Panc1 (cell line): ENCODE measurements around the gene PCBP4. TPM values are rescaled to one million over a fixed set of nuclear protein-coding genes. Genes with fewer than 3 reads are reported as not detected.

Experiments used
- ATAC-seq: fragments of 200-7000 bp; cut with Tn5 transposase; 2 replicates; pipeline ENCODE4 v1.9.1; 2020; ENCODE audit warnings: mild to moderate bottlenecking, moderate library complexity
- BruUV-seq: library from RNA; stranded (reverse); fragments of 400-500 nt; replicated peaks from 2 replicates; lab custom pipeline; 2021; lab: Mats Ljungman, UMichigan
- CTCF ChIA-PET: fragments of 300-600 bp; sonication (Branson Sonifier 250); formaldehyde crosslinking; loops from one replicate; lab custom pipeline; 2022; ENCODE audit warnings: antibody characterized with exemption; lab: Charles Lee
- POLR2A ChIA-PET: fragments of 300-600 bp; sonication (Branson Sonifier 250); formaldehyde crosslinking; loops from one replicate; lab custom pipeline; 2022; ENCODE audit warnings: antibody characterized with exemption; lab: Charles Lee
- DNase-seq: peaks from one replicate; pipeline ENCODE4 v3.0.0-alpha.2; 2010; ENCODE audit warnings: low read depth, low spot score
- H3K27ac ChIP-seq: 2 replicates; pipeline ENCODE4 v1.5.1; 2011; ENCODE audit warnings: mild to moderate bottlenecking, low read length, inconsistent platforms
- H3K27me3 ChIP-seq: fragments of 200-500 bp; sonication (Bioruptor generic); 2 replicates; pipeline ENCODE4 v1.6.0; 2014; ENCODE audit warnings: low read length, inconsistent platforms; ENCODE audit not compliant: control insufficient read depth, insufficient read depth
- H3K36me3 ChIP-seq: fragments of 200-500 bp; sonication (Bioruptor generic); 2 replicates; pipeline ENCODE4 v1.5.1; 2014; ENCODE audit warnings: inconsistent platforms, mild to moderate bottlenecking, low read length, moderate library complexity; ENCODE audit not compliant: control insufficient read depth, insufficient read depth
- H3K4me1 ChIP-seq: 2 replicates; pipeline ENCODE4 v1.5.1; 2011; ENCODE audit warnings: inconsistent platforms, mild to moderate bottlenecking, low read length, moderate library complexity; ENCODE audit not compliant: control insufficient read depth, insufficient read depth
- H3K4me3 ChIP-seq, 2 experiments: 2 replicates each; pipeline ENCODE4 v1.5.1; 2011 to 2012; ENCODE audit warnings: low read depth in 2 of 2, low read length in 2 of 2, mild to moderate bottlenecking in 2 of 2, inconsistent platforms in 1 of 2, moderate library complexity in 1 of 2
- H3K9me3 ChIP-seq: fragments of 200-500 bp; sonication (Bioruptor generic); 2 replicates; pipeline ENCODE4 v1.5.1; 2014; ENCODE audit warnings: low read depth, mild to moderate bottlenecking, inconsistent platforms, low read length, moderate library complexity; ENCODE audit not compliant: control insufficient read depth, insufficient read depth
- CTCF ChIP-seq: fragments of 450-650 bp; IDR thresholded peaks from 2 replicates; pipeline ENCODE4 v1.5.1; 2017; ENCODE audit warnings: mild to moderate bottlenecking
- POLR2AphosphoS5 ChIP-seq: IDR thresholded peaks from 2 replicates; pipeline ENCODE4 v1.6.1; 2012; ENCODE audit warnings: mild to moderate bottlenecking, low read depth, low read length, moderate library complexity
- SIN3A ChIP-seq: IDR thresholded peaks from 2 replicates; pipeline ENCODE4 v1.6.1; 2012; ENCODE audit warnings: low read depth, mild to moderate bottlenecking, low read length, moderate library complexity, borderline replicate concordance; ENCODE audit not compliant: insufficient read depth
- TCF7L2 ChIP-seq: IDR thresholded peaks from 2 replicates; pipeline ENCODE4 v1.6.1; 2011; ENCODE audit warnings: mild to moderate bottlenecking, low read depth, low read length, inconsistent platforms
- in situ Hi-C: cut with HindIII; loops from 2 replicates; pipeline ENCODE4 v1.10.0; 2016; ENCODE audit warnings: low sequenced_read_pairs, low pct_unique_long_range_greater_than_20kb
- intact Hi-C: fragments of 100-400 bp; cut with micrococcal nuclease; formaldehyde crosslinking; loops from one replicate; pipeline ENCODE4 v1.10.0; 2022; ENCODE audit not compliant: unreplicated experiment
- total RNA-seq: library from RNA; stranded (reverse); gene quantifications from one replicate; pipeline ENCODE4 v1.2.1, GENCODE V29; 2021; ENCODE audit not compliant: unreplicated experiment
- TF ChIP-seq, protein P1 (sequence below), 2 experiments: IDR thresholded peaks; 2 replicates each; pipeline ENCODE4 v1.6.1; 2011 to 2012; ENCODE audit warnings: low read depth in 2 of 2, control low read depth in 1 of 2, low read length in 1 of 2, mild to moderate bottlenecking in 1 of 2, moderate library complexity in 1 of 2; ENCODE audit not compliant: insufficient read depth in 1 of 2

Gene PCBP4
- total RNA-seq, 1 experiment from 2014 or later, result 58.0 TPM

DNA sequence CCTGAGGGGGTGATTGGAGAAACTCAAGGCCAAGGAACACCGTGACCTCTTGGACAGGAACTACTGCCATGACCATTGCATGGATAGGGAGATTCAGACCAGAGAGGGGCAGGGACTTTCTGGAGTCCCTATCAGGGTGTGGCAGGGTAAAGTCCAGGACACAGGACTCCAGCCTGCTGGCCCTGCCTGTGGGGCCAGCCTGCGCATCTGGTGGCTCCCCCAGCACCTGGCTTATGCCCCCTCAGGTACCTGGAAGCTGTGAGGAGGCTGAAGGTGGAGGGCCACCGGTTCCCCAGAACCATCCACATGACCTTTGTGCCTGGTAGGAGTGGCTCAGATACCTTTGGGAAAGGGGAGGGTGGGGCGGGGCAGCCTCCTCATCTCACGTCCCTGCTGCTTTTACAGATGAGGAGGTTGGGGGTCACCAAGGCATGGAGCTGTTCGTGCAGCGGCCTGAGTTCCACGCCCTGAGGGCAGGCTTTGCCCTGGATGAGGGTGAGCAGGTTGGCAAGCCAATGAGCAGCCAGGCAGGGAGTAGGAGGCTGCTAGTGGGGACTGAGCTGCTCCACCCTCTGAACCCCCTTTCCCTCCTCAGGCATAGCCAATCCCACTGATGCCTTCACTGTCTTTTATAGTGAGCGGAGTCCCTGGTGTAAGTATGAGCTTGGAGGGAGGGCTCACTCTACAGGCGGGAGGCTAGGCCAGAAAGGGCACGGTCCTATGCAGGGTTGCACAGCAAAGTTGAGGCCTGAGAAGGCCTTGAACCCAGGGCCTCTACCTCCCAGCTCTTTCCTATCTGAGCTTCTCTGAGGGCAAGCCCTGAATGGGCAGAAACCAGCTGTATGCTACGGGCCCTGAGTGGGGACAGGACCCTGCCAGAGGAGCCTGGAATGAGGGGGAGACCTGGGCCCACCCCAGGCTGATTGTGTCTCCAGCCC is 19.0 kb upstream of the PCBP4 start:
- Histone ChIP-seq H3K4me3 (no peak overlapping the region), H3K27me3 (no peaks in the 10 kb centered on the region), H3K27ac (no peak overlapping the region), H3K9me3 (no peaks in the 10 kb centered on the region), H3K36me3 (no peaks in the 10 kb centered on the region), H3K4me1 (peaks cover 12% of the 10 kb centered on the region)
- TF ChIP-seq SIN3A (no peak), CTCF (no peak), TCF7L2 (no peak), POLR2AphosphoS5 (no peak)
- TF ChIP-seq, protein P1, sequence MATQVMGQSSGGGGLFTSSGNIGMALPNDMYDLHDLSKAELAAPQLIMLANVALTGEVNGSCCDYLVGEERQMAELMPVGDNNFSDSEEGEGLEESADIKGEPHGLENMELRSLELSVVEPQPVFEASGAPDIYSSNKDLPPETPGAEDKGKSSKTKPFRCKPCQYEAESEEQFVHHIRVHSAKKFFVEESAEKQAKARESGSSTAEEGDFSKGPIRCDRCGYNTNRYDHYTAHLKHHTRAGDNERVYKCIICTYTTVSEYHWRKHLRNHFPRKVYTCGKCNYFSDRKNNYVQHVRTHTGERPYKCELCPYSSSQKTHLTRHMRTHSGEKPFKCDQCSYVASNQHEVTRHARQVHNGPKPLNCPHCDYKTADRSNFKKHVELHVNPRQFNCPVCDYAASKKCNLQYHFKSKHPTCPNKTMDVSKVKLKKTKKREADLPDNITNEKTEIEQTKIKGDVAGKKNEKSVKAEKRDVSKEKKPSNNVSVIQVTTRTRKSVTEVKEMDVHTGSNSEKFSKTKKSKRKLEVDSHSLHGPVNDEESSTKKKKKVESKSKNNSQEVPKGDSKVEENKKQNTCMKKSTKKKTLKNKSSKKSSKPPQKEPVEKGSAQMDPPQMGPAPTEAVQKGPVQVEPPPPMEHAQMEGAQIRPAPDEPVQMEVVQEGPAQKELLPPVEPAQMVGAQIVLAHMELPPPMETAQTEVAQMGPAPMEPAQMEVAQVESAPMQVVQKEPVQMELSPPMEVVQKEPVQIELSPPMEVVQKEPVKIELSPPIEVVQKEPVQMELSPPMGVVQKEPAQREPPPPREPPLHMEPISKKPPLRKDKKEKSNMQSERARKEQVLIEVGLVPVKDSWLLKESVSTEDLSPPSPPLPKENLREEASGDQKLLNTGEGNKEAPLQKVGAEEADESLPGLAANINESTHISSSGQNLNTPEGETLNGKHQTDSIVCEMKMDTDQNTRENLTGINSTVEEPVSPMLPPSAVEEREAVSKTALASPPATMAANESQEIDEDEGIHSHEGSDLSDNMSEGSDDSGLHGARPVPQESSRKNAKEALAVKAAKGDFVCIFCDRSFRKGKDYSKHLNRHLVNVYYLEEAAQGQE (IDR thresholded peaks at IDR 0.05; ENCODE audit: insufficient read depth in 1 of 2, low read depth in 2 of 2, low read length in 1 of 2), result no peak
- DNase-seq (no peak), ATAC-seq (no peak)
- ChIA-PET POLR2A (no interaction called here), CTCF (interaction anchor here (0.5 kb wide), 1 partner anchor 116 kb away, joined by 3 read pairs; no protein-coding TSS in a partner anchor)
- in situ Hi-C loops (no loop called here), intact Hi-C loops (no loop called here)
- BruUV-seq, result no TSS peak

DNA sequence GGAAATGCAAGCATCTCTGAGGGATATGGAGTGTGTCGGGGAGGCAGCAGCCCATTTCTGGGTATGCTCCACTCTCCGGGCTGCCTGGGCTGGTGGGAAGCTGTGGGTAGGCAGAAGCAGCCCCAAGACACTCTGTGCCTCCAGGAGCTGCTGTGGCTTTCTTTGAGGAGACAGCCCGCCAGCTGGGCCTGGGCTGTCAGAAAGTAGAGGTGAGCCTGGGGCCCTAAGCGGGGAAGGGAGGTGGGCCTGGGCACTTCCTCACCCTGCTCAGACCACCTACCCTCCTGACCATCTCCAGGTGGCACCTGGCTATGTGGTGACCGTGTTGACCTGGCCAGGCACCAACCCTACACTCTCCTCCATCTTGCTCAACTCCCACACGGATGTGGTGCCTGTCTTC is 17.8 kb upstream of the PCBP4 start:
- Histone ChIP-seq H3K4me3 (no peak overlapping the region), H3K36me3 (no peaks in the 10 kb centered on the region), H3K27ac (no peak overlapping the region), H3K27me3 (no peaks in the 10 kb centered on the region), H3K9me3 (no peaks in the 10 kb centered on the region), H3K4me1 (peaks cover 12% of the 10 kb centered on the region)
- TF ChIP-seq POLR2AphosphoS5 (no peak), TCF7L2 (no peak), SIN3A (no peak), CTCF (no peak)
- TF ChIP-seq, protein P1 (IDR thresholded peaks at IDR 0.05; ENCODE audit: insufficient read depth in 1 of 2, low read depth in 2 of 2, low read length in 1 of 2), result no peak
- no peak for ATAC-seq
- no peak for DNase-seq
- in situ Hi-C loops (no loop called here), intact Hi-C loops (no loop called here)
- no TSS peak for BruUV-seq
- ChIA-PET POLR2A (no interaction called here), CTCF (interaction anchor here (0.7 kb wide), 1 partner anchor 18 kb away, joined by 8 read pairs; the partner anchor contains the start of gene PCBP4)
